G401.6 (cell line): ENCODE data around the gene GRSF1.
A peak's percentile ranks its signal among the peaks of the same experiment; 100 is the strongest.
"Not testable (repeated sequence)": the region's sequence is repeated elsewhere in the genome, so short reads cannot be mapped to it uniquely, and the experiment has no call there.

Experiments used
- FAIRE-seq: peaks from 2 replicates; lab custom pipeline; 2012; peaks lifted over from hg19 to GRCh38; lab: Jason Lieb, UNC

GRSF1 gene

DNA sequence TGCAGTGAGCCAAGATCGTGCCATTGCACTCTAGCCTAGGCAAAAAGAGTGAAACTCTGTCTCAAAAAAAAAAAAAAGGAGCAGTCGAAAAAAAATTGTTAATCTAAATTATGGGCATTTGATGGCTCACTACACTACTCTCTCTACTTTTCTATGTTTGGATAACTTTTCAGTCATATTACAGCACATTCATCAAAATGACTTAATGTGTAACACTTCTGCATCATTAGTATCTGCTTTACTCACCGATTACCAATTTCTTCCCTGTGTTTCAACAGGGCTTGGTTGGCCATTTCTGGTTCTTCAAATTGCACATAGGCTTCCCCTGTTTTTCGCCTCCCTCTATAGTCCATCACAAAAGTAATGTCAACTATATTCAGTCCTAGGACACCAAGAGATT, 8.4 kb downstream of the GRSF1 start:
- no peak for FAIRE-seq

GRCh38 chr4:70830054-70830453, 9.6 kb downstream of the GRSF1 start:
- FAIRE-seq: no peak

GRCh38 chr4:70829492-70829891, 10.2 kb downstream of the GRSF1 start:
- no peak for FAIRE-seq

GRCh38 chr4:70829015-70829414, 10.7 kb downstream of the GRSF1 start:
- FAIRE-seq: no peak

DNA sequence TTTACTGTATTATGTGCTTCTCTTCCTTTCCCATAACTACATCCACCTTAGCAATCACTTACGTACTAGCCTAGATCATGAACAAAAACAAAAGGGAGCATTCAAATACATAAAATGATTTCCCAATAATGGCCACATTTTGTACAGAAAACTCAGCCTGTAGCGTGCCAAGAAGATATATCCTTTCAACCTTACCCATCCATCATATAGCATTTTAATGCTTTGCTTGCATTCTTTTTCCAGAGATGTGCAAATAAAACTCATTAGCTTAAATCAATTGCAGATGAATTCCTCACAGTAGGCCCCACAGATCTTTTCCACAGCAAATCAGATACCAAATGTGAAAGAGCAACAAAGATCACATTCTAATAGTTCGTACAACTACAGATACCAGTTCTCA, 20.8 kb downstream of the GRSF1 start:
- FAIRE-seq: no peak

DNA sequence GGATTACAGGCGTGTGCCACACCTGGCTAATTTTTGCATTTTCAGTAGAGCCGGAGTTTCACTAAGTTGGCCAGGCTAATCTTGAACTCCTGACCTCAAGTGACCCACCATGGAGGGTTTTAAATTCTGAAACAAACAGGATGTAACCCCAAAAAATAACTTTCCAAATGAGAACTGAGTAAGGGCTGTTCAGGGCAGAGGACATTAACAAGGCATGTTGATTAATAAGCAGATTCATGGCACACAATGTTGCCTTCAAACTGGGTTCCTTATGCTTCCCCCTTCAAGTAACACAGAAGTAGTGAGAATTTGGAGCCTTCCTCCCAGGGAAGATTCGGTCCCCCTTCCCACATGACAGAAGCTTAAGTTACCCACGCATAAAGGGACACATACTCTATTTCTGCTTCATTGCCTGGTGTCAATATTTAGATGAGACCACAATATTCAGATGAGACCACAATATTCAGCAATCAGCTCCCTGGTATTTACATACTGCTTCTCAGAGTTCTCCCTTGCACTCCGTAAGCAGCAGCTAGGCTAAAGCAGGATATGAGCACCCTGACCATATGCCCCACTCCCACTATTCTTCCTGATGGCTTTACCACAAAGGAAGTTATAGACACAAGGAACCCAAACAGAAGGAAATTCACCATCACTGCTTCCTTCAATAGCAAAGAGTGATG, 21.4 kb downstream of the GRSF1 start:
- no peak for FAIRE-seq

DNA sequence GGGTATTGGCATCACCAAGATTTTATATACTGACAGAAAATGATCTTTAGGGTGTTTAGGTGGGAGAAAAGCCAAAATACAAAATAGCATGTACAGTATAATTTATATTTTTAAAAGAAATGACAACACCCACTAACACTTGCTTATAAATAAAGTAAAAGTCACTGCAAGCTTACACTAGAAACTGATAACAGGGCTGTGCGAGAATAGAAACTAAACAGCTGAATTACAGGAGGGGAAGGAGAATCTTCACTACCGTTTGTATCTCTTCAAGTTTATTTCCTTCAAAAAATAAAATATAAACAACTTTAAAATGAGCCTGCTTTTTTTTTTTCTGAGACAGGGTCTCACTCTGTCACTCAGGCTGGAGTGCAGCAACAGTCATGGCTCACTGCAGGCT, 22.8 kb downstream of the GRSF1 start:
- FAIRE-seq: no peak

GRCh38 chr4:70815370-70815769, 24.3 kb downstream of the GRSF1 start:
- peak; percentile 34 for FAIRE-seq

DNA sequence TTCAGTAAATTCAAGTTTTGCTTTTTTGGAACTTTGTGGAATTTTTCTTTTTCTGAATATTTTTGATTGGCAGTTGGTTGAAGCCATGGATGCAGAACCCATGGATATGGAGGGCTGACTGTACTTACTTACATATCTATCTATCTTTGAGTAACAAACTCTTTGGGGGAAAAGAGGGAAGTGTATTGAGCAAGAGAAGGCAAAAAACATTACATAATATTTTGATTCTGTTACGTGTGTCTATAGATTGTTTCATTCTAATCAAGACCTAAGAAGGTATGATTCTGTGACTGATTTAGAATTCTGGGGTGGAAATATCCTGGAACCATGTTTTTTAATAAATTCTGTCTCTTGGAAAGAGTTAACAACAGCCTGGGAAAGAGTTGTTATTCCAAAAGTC, 31.5 kb downstream of the GRSF1 start:
- FAIRE-seq: no peak

DNA sequence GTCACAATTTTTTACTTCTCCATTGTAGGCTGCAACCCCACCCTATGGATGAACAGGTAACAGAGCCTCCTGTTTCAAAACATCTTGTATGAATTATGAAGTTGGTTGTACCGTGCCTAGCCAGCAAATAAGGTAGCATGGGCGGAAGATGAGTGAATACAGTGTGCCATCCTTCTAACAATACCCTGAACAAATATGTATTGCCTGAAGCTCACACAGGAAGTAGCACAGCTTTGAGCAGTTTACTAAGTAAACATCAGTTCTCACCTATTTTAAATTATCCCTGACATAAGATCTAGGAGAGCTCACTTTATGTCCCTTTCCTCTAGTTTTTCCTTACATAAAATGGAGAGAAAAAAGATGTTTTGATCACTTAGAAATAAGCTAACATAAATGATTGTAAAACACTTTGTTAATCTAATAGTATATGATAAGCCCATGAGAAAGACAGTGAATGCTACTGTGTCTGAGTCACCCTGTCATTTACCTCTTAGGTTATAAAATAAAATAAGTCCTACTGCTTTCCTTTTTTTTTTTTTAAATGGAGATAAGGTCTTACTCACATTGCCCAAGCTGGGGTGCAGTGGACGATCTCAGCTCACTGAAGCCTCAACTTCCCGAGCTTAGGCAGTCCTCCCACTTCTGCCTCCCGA, 36.6 kb downstream of the GRSF1 start:
- no peak for FAIRE-seq

- no peak for FAIRE-seq
Observed at GRCh38 chr4:70801265-70801809, 38.4 kb downstream of the GRSF1 start.

GRCh38 chr4:70793626-70794025, 46.1 kb downstream of the GRSF1 start:
- FAIRE-seq: no peak

GRCh38 chr4:70788733-70789132, 51.0 kb downstream of the GRSF1 start:
- FAIRE-seq: no peak

DNA sequence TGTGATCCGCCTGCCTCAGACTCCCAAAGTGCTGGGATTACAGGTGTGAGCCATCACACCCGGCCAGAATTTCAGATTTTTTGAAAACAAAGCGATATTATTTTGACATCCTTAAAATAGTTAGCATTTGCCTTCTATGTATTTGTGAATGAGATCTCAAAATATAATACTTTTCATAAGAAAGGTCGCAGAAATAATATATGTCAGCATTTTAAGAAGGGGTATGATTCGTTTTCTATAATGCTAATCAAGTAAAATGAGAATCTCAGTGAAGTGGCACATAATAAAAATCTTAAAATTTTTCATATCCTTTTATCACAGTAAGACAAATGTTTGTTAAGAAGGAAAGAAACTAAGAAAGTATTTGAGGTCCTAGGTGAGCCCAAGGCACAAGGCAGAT, 52.2 kb downstream of the GRSF1 start:
- no peak for FAIRE-seq

- FAIRE-seq: no peak
Observed at GRCh38 chr4:70783096-70783495, 56.6 kb downstream of the GRSF1 start.

DNA sequence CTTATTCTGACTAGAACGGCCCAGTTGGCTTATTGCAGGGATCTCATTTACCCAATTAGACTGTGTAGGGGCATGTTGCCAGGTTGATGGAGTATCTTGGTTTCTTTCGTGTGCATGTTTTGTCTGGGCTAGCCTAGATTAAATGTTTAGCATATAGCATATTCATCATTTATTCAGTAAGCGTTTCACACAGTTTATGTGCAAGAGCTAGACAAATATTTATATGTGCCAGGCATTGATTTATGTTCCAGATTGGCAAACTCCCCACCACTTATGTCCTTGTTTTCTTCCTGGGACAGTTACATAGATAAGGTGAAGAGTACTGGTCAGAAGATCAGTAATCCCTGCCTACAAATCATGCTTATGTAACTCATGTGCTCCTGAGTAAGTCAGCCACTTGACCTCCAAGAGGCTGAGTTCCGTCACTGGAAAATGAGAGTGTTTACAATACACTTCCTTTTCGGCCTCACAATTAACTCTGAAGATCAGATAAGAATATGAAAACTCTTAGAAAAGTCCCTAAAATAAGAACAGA, 60.7 kb downstream of the GRSF1 start:
- no peak for FAIRE-seq

DNA sequence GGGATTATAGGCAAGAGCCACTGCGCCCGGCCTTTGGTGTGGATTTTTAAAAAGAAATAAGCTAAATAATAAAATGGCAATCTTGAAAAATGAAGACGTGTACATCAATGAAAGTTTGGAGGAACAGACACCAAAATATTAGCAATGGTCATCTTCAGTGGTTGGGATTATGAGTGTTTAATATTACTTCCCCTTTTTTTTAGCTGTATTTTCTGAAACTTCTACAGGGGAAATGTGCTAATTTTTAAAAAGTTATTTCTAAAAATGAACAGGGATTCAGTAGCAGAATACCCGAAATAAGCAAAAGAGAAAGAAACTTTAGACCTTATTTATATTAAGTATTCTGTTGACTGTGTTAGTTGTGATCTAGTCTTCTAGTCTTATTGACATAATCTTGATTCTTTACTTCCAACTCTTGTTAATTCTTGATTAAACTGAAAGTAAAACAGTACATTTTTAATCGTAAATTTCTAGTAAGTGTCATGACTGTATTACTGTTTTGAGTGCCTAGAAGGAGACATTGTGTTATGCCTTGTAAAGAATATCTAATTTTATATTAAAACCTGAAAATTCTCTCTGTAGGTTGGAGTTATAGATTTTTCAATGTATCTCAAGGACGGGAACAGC, 66.6 kb downstream of the GRSF1 start:
- FAIRE-seq: peak; percentile 34

DNA sequence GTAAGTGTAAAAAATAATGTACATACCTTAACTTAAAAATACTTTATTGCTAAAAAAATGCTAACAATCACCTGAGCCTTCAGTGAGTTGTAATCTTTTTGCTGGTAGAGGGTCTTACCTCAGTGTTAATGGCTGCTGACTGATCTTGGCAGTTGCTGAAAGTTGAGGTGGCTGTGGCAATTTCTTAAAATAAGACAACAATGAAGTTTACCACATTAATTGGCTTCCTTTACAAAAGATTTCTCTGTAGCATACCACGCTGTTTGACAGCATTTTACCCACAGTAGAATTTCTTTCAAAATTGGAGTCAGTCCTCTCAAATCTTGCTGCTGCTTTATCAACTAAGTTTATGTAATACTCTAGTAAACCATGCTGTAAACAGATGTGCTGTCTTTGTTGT, 70.3 kb downstream of the GRSF1 start:
- FAIRE-seq: not testable (repeated sequence)

DNA sequence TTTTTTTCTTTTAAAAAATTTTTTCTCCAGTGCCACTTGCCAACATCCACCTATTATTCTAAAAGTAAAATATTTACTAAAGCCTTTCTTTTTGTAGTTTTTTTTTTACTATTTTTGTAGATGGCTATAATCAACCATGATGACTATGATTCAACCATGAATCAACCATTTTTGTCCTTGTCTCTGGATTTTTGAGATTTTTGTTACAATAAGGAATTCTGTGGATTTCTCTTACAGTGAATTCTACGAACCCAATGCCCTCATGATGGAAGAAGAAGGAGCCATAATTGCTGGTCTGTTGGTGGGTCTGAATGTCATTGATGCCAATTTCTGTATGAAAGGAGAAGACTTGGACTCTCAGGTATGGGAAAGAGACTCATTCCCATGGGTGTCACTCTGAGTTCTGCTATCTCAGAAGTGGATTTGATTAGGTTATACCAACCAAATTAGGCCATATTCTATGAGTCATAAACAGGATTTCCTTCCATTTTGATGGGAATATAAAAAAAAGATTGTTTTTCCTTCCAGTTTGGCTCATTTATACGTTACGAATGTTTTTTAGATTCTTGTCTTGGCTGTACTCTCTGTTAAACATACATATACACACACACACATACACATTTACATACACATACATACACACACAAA, 71.3 kb downstream of the GRSF1 start:
- no peak for FAIRE-seq
